D721Med (cell line): ENCODE data around the gene CDKN2B-AS1.

Source experiments
- DNase-seq: peaks from one replicate; pipeline ENCODE4 v3.0.0; 2011; ENCODE audit warnings: low spot score; ENCODE audit not compliant: insufficient read length
- FAIRE-seq: peaks from 2 replicates; lab custom pipeline; 2011; peaks lifted over from hg19 to GRCh38; lab: Jason Lieb, UNC
- CTCF ChIP-seq: IDR thresholded peaks from 2 replicates; pipeline ENCODE4 v1.5.1; 2012; ENCODE audit warnings: mild to moderate bottlenecking, control low read depth; ENCODE audit not compliant: insufficient read depth; ENCODE audit errors: missing control alignments

Gene CDKN2B-AS1

GRCh38 chr9:22143799-22144625 is 149.4 kb downstream of the CDKN2B-AS1 start:
- no peak for FAIRE-seq
- TF ChIP-seq CTCF = no peak
- DNase-seq = no peak

GRCh38 chr9:22146604-22147003 is 152.0 kb downstream of the CDKN2B-AS1 start:
- TF ChIP-seq CTCF = no peak
- no peak for FAIRE-seq
- no peak for DNase-seq

- no peak for FAIRE-seq
- DNase-seq = no peak
- no peak for TF ChIP-seq CTCF
Observed at GRCh38 chr9:22147813-22148527, 153.4 kb downstream of the CDKN2B-AS1 start.

GRCh38 chr9:22148528-22148875 is 153.9 kb downstream of the CDKN2B-AS1 start:
- no peak for TF ChIP-seq CTCF
- no peak for FAIRE-seq
- DNase-seq = no peak

GRCh38 chr9:22148876-22149637 is 154.5 kb downstream of the CDKN2B-AS1 start:
- no peak for TF ChIP-seq CTCF
- FAIRE-seq (no peak), DNase-seq (no peak)

- FAIRE-seq (no peak), DNase-seq (no peak)
- TF ChIP-seq CTCF = no peak
Observed at GRCh38 chr9:22154064-22154463, 159.5 kb downstream of the CDKN2B-AS1 start.
